HEK293 (cell line): ENCODE data around the gene PLD3.

ENCODE experiments used
- HOXA7 ChIP-seq: sonication (generic); formaldehyde crosslinking; IDR thresholded peaks from 2 replicates; pipeline ENCODE4 v1.8.1; 2022; ENCODE audit warnings: missing genetic modification reagents, borderline replicate concordance
- IKZF3 ChIP-seq: fragments of 450-650 bp; IDR thresholded peaks from 2 replicates; pipeline ENCODE4 v1.5.0; 2018; ENCODE audit warnings: missing biosample characterization, mild to moderate bottlenecking, missing genetic modification characterization, moderate library complexity
- OVOL3 ChIP-seq: fragments of 450-650 bp; formaldehyde crosslinking; IDR thresholded peaks from 2 replicates; pipeline ENCODE4 v1.5.1; 2016; ENCODE audit warnings: missing biosample characterization, missing genetic modification characterization
- SALL2 ChIP-seq: fragments of 450-650 bp; formaldehyde crosslinking; IDR thresholded peaks from 2 replicates; pipeline ENCODE4 v1.5.0; 2017; ENCODE audit warnings: missing biosample characterization, mild to moderate bottlenecking, missing genetic modification characterization, borderline replicate concordance
- SETDB1 ChIP-seq: IDR thresholded peaks from one replicate; pipeline ENCODE4 v1.6.1; 2017; ENCODE audit warnings: mild to moderate bottlenecking, low read length, moderate library complexity, mixed read lengths; ENCODE audit not compliant: insufficient read length
- YY1 ChIP-seq: fragments of 450-650 bp; formaldehyde crosslinking; IDR thresholded peaks from 2 replicates; pipeline ENCODE4 v1.5.1; 2018; ENCODE audit warnings: missing biosample characterization, missing genetic modification characterization
- ZBTB20 ChIP-seq: fragments of 450-650 bp; formaldehyde crosslinking; IDR thresholded peaks from 2 replicates; pipeline ENCODE4 v1.5.1; 2016; ENCODE audit warnings: missing biosample characterization, missing genetic modification characterization
- ZBTB48 ChIP-seq: fragments of 450-650 bp; formaldehyde crosslinking; IDR thresholded peaks from 2 replicates; pipeline ENCODE4 v1.5.1; 2016; ENCODE audit warnings: missing biosample characterization, missing genetic modification characterization
- ZEB2 ChIP-seq: fragments of 450-650 bp; formaldehyde crosslinking; IDR thresholded peaks from 2 replicates; pipeline ENCODE4 v1.5.1; 2016; ENCODE audit warnings: missing biosample characterization, missing genetic modification characterization
- ZFHX2 ChIP-seq: fragments of 450-650 bp; formaldehyde crosslinking; conservative IDR thresholded peaks from 2 replicates; pipeline ENCODE4 v1.5.1; 2016; ENCODE audit warnings: missing biosample characterization, missing genetic modification characterization
- ZFP69B ChIP-seq: fragments of 450-650 bp; formaldehyde crosslinking; IDR thresholded peaks from 2 replicates; pipeline ENCODE4 v1.5.1; 2016; ENCODE audit warnings: missing biosample characterization, missing genetic modification characterization
- ZNF140 ChIP-seq: fragments of 450-650 bp; formaldehyde crosslinking; IDR thresholded peaks from 2 replicates; pipeline ENCODE4 v1.5.1; 2016; ENCODE audit warnings: missing biosample characterization, missing genetic modification characterization
- ZNF16 ChIP-seq: fragments of 450-650 bp; formaldehyde crosslinking; IDR thresholded peaks from 2 replicates; pipeline ENCODE4 v1.5.1; 2016; ENCODE audit warnings: low read depth, missing biosample characterization, missing genetic modification characterization
- ZNF2 ChIP-seq: fragments of 450-650 bp; formaldehyde crosslinking; IDR thresholded peaks from 2 replicates; pipeline ENCODE4 v1.5.1; 2016; ENCODE audit warnings: missing biosample characterization, missing genetic modification characterization
- ZNF266 ChIP-seq: fragments of 450-650 bp; formaldehyde crosslinking; IDR thresholded peaks from 2 replicates; pipeline ENCODE4 v1.5.1; 2016; ENCODE audit warnings: missing biosample characterization, missing genetic modification characterization, low read depth
- ZNF302 ChIP-seq: fragments of 450-650 bp; formaldehyde crosslinking; IDR thresholded peaks from 2 replicates; pipeline ENCODE4 v1.5.1; 2016; ENCODE audit warnings: missing biosample characterization, missing genetic modification characterization, low read depth
- ZNF324 ChIP-seq: fragments of 450-650 bp; formaldehyde crosslinking; IDR thresholded peaks from 2 replicates; pipeline ENCODE4 v1.5.1; 2016; ENCODE audit warnings: missing biosample characterization, missing genetic modification characterization
- ZNF335 ChIP-seq: fragments of 450-650 bp; formaldehyde crosslinking; conservative IDR thresholded peaks from 2 replicates; pipeline ENCODE4 v1.5.1; 2016; ENCODE audit warnings: missing biosample characterization, missing genetic modification characterization
- ZNF391 ChIP-seq: fragments of 450-650 bp; formaldehyde crosslinking; IDR thresholded peaks from 2 replicates; pipeline ENCODE4 v1.5.1; 2016; ENCODE audit warnings: low read depth, missing biosample characterization, missing genetic modification characterization, borderline replicate concordance
- ZNF404 ChIP-seq: fragments of 450-650 bp; formaldehyde crosslinking; IDR thresholded peaks from 2 replicates; pipeline ENCODE4 v1.5.1; 2017; ENCODE audit warnings: missing biosample characterization, missing genetic modification characterization
- ZNF48 ChIP-seq: fragments of 450-650 bp; formaldehyde crosslinking; IDR thresholded peaks from 2 replicates; pipeline ENCODE4 v1.5.1; 2016; ENCODE audit warnings: missing biosample characterization, missing genetic modification characterization
- ZNF549 ChIP-seq: fragments of 450-650 bp; IDR thresholded peaks from 2 replicates; pipeline ENCODE4 v1.5.1; 2018; ENCODE audit warnings: missing biosample characterization, missing genetic modification characterization, mild to moderate bottlenecking, inconsistent platforms, moderate library complexity
- ZNF610 ChIP-seq: fragments of 450-650 bp; formaldehyde crosslinking; IDR thresholded peaks from 2 replicates; pipeline ENCODE4 v1.5.1; 2016; ENCODE audit warnings: missing biosample characterization, missing genetic modification characterization, borderline replicate concordance
- ZNF785 ChIP-seq: fragments of 450-650 bp; formaldehyde crosslinking; IDR thresholded peaks from 2 replicates; pipeline ENCODE4 v1.5.1; 2016; ENCODE audit warnings: missing biosample characterization, missing genetic modification characterization
- ZSCAN30 ChIP-seq: fragments of 450-650 bp; IDR thresholded peaks from 2 replicates; pipeline ENCODE4 v1.5.1; 2018; ENCODE audit warnings: missing biosample characterization, mild to moderate bottlenecking, missing genetic modification characterization, moderate library complexity
- TF ChIP-seq, protein P1 (sequence below): fragments of 450-650 bp; formaldehyde crosslinking; IDR thresholded peaks from 2 replicates; pipeline ENCODE4 v1.5.1; 2016; ENCODE audit warnings: missing biosample characterization, missing genetic modification characterization
- TF ChIP-seq, protein P2 (sequence below): fragments of 450-650 bp; formaldehyde crosslinking; IDR thresholded peaks from 2 replicates; pipeline ENCODE4 v1.5.1; 2016; ENCODE audit warnings: missing biosample characterization, missing genetic modification characterization, borderline replicate concordance
- TF ChIP-seq, protein P3 (sequence below): fragments of 450-650 bp; formaldehyde crosslinking; IDR thresholded peaks from 2 replicates; pipeline ENCODE4 v1.5.1; 2016; ENCODE audit warnings: missing biosample characterization, missing genetic modification characterization
- TF ChIP-seq, protein P4 (sequence below): sonication (generic); formaldehyde crosslinking; IDR thresholded peaks from 2 replicates; pipeline ENCODE4 v1.8.1; 2022; ENCODE audit warnings: mild to moderate bottlenecking, moderate library complexity, missing genetic modification reagents
- TF ChIP-seq, protein P5 (sequence below): fragments of 450-650 bp; formaldehyde crosslinking; IDR thresholded peaks from 2 replicates; pipeline ENCODE4 v1.5.1; 2017; ENCODE audit warnings: missing biosample characterization, missing genetic modification characterization

PLD3 gene

DNA sequence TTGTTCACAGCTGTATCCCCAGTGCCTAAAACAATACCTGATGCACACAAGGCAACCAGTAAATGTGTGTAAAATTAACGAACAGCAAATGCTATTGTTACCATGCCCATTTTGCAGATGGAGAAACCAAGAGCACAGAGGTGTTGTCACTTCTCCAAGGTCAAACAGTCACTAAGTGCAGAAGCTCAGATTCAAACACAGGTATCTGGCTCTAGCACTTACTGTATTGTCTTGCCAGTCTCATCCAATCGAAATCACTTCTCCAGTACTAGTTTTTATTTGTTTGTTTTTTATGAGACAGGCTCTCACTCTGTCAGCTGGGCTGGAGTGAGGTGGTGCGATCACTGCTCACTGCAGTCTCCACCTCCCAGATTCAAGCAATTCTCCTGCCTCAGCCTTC, 13.7 kb downstream of the PLD3 start (continued):
- TF ChIP-seq, protein P1, sequence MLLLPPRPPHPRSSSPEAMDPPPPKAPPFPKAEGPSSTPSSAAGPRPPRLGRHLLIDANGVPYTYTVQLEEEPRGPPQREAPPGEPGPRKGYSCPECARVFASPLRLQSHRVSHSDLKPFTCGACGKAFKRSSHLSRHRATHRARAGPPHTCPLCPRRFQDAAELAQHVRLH (tag by site-specific recombination), result 0 out of 2 replicates have a peak, but pooled peaks have one; percentile 32
- no peak for TF ChIP-seq SALL2 (tag by site-specific recombination)
- no peak for TF ChIP-seq ZNF140 (tag by site-specific recombination)
- TF ChIP-seq, protein P2, sequence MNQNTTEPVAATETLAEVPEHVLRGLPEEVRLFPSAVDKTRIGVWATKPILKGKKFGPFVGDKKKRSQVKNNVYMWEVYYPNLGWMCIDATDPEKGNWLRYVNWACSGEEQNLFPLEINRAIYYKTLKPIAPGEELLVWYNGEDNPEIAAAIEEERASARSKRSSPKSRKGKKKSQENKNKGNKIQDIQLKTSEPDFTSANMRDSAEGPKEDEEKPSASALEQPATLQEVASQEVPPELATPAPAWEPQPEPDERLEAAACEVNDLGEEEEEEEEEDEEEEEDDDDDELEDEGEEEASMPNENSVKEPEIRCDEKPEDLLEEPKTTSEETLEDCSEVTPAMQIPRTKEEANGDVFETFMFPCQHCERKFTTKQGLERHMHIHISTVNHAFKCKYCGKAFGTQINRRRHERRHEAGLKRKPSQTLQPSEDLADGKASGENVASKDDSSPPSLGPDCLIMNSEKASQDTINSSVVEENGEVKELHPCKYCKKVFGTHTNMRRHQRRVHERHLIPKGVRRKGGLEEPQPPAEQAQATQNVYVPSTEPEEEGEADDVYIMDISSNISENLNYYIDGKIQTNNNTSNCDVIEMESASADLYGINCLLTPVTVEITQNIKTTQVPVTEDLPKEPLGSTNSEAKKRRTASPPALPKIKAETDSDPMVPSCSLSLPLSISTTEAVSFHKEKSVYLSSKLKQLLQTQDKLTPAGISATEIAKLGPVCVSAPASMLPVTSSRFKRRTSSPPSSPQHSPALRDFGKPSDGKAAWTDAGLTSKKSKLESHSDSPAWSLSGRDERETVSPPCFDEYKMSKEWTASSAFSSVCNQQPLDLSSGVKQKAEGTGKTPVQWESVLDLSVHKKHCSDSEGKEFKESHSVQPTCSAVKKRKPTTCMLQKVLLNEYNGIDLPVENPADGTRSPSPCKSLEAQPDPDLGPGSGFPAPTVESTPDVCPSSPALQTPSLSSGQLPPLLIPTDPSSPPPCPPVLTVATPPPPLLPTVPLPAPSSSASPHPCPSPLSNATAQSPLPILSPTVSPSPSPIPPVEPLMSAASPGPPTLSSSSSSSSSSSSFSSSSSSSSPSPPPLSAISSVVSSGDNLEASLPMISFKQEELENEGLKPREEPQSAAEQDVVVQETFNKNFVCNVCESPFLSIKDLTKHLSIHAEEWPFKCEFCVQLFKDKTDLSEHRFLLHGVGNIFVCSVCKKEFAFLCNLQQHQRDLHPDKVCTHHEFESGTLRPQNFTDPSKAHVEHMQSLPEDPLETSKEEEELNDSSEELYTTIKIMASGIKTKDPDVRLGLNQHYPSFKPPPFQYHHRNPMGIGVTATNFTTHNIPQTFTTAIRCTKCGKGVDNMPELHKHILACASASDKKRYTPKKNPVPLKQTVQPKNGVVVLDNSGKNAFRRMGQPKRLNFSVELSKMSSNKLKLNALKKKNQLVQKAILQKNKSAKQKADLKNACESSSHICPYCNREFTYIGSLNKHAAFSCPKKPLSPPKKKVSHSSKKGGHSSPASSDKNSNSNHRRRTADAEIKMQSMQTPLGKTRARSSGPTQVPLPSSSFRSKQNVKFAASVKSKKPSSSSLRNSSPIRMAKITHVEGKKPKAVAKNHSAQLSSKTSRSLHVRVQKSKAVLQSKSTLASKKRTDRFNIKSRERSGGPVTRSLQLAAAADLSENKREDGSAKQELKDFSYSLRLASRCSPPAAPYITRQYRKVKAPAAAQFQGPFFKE (tag by site-specific recombination), result no peak
- no peak for TF ChIP-seq ZNF48 (tag by site-specific recombination)
- no peak for TF ChIP-seq ZNF2 (tag by site-specific recombination)
- TF ChIP-seq ZBTB20 (tag by site-specific recombination), result no peak
- peak; percentile 84 for TF ChIP-seq ZNF324 (tag by site-specific recombination)
- TF ChIP-seq ZNF610 (tag by site-specific recombination), result no peak
- no peak for TF ChIP-seq ZNF302 (tag by site-specific recombination)
- TF ChIP-seq ZFP69B (tag by site-specific recombination), result no peak
- TF ChIP-seq, protein P3, sequence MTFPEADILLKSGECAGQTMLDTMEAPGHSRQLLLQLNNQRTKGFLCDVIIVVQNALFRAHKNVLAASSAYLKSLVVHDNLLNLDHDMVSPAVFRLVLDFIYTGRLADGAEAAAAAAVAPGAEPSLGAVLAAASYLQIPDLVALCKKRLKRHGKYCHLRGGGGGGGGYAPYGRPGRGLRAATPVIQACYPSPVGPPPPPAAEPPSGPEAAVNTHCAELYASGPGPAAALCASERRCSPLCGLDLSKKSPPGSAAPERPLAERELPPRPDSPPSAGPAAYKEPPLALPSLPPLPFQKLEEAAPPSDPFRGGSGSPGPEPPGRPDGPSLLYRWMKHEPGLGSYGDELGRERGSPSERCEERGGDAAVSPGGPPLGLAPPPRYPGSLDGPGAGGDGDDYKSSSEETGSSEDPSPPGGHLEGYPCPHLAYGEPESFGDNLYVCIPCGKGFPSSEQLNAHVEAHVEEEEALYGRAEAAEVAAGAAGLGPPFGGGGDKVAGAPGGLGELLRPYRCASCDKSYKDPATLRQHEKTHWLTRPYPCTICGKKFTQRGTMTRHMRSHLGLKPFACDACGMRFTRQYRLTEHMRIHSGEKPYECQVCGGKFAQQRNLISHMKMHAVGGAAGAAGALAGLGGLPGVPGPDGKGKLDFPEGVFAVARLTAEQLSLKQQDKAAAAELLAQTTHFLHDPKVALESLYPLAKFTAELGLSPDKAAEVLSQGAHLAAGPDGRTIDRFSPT (tag by site-specific recombination), result no peak
- TF ChIP-seq ZNF549 (tag by site-specific recombination), result no peak
- no peak for TF ChIP-seq ZNF785 (tag by site-specific recombination)
- TF ChIP-seq, protein P4, sequence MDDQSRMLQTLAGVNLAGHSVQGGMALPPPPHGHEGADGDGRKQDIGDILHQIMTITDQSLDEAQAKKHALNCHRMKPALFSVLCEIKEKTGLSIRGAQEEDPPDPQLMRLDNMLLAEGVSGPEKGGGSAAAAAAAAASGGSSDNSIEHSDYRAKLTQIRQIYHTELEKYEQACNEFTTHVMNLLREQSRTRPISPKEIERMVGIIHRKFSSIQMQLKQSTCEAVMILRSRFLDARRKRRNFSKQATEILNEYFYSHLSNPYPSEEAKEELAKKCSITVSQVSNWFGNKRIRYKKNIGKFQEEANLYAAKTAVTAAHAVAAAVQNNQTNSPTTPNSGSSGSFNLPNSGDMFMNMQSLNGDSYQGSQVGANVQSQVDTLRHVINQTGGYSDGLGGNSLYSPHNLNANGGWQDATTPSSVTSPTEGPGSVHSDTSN (CRISPR knock-in tag), result no peak
- no peak for TF ChIP-seq OVOL3 (tag by site-specific recombination)
- no peak for TF ChIP-seq ZSCAN30
- 0 out of 2 replicates have a peak, but pooled peaks have one; percentile 19 for TF ChIP-seq ZEB2 (tag by site-specific recombination)
- no peak for TF ChIP-seq SETDB1
- no peak for TF ChIP-seq ZNF266
- TF ChIP-seq IKZF3 (tag by site-specific recombination), result no peak
- no peak for TF ChIP-seq ZNF335 (tag by site-specific recombination)
- TF ChIP-seq ZNF391 (tag by site-specific recombination), result no peak
- TF ChIP-seq YY1, result no peak
- no peak for TF ChIP-seq ZFHX2 (tag by site-specific recombination)
- TF ChIP-seq HOXA7 (CRISPR knock-in tag), result no peak
- TF ChIP-seq ZNF404 (tag by site-specific recombination), result no peak
- no peak for TF ChIP-seq ZNF16 (tag by site-specific recombination)
- TF ChIP-seq, protein P5, sequence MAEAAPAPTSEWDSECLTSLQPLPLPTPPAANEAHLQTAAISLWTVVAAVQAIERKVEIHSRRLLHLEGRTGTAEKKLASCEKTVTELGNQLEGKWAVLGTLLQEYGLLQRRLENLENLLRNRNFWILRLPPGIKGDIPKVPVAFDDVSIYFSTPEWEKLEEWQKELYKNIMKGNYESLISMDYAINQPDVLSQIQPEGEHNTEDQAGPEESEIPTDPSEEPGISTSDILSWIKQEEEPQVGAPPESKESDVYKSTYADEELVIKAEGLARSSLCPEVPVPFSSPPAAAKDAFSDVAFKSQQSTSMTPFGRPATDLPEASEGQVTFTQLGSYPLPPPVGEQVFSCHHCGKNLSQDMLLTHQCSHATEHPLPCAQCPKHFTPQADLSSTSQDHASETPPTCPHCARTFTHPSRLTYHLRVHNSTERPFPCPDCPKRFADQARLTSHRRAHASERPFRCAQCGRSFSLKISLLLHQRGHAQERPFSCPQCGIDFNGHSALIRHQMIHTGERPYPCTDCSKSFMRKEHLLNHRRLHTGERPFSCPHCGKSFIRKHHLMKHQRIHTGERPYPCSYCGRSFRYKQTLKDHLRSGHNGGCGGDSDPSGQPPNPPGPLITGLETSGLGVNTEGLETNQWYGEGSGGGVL (tag by site-specific recombination), result no peak
- no peak for TF ChIP-seq ZBTB48 (tag by site-specific recombination)
